ENCODE data around the gene ITGA3. TPM values are rescaled to one million over a fixed set of nuclear protein-coding genes. Genes with fewer than 3 reads are reported as not detected.

Gene ITGA3
- total RNA-seq, 1 donor from 2014 or later, result 9.8 TPM

GRCh38 chr17:50066995-50067394, 11.1 kb downstream of the ITGA3 start:
- CTCF ChIA-PET, result interaction anchor here (0.7 to 1.7 kb wide), 3 partner anchors 21 to 103 kb away, joined by 4 read pairs; no protein-coding TSS in a partner anchor
- no peak for ATAC-seq (ENCODE audit: low read depth)
- no peak overlapping the region for H3K4me3 Mint-ChIP-seq
- no peaks in the 10 kb centered on the region for H3K9me3 Mint-ChIP-seq
- H3K4me1 Mint-ChIP-seq, result no peaks in the 10 kb centered on the region
- no peak for DNase-seq
- peaks cover 9% of the 10 kb centered on the region for H3K36me3 Mint-ChIP-seq (ENCODE audit: low read depth)
- no peak overlapping the region for H3K27ac Mint-ChIP-seq
- intact Hi-C loops (cut with micrococcal nuclease), result no loop called here
- no peak for TF ChIP-seq CTCF (IDR thresholded peaks at IDR 0.05)
- H3K27me3 Mint-ChIP-seq, result peaks cover 3% of the 10 kb centered on the region
- POLR2A ChIA-PET, result no interaction called here

- POLR2A ChIA-PET, result no interaction called here
- H3K4me3 Mint-ChIP-seq, result no peak overlapping the region
- intact Hi-C loops (cut with micrococcal nuclease), result no loop called here
- H3K36me3 Mint-ChIP-seq (ENCODE audit: low read depth), result peaks cover 11% of the 10 kb centered on the region
- no peak overlapping the region for H3K27ac Mint-ChIP-seq
- no peaks in the 10 kb centered on the region for H3K4me1 Mint-ChIP-seq
- CTCF ChIA-PET, result interaction anchor here (1.2 to 1.7 kb wide), 2 partner anchors 20 to 26 kb away, joined by 4 read pairs; no protein-coding TSS in a partner anchor
- H3K27me3 Mint-ChIP-seq, result peaks cover 3% of the 10 kb centered on the region
- H3K9me3 Mint-ChIP-seq, result no peaks in the 10 kb centered on the region
- no peak for TF ChIP-seq CTCF (IDR thresholded peaks at IDR 0.05)
- no peak for ATAC-seq (ENCODE audit: low read depth)
- no peak for DNase-seq
These were observed 12.1 kb downstream of the ITGA3 start for GRCh38 chr17:50067996-50068395.

DNA sequence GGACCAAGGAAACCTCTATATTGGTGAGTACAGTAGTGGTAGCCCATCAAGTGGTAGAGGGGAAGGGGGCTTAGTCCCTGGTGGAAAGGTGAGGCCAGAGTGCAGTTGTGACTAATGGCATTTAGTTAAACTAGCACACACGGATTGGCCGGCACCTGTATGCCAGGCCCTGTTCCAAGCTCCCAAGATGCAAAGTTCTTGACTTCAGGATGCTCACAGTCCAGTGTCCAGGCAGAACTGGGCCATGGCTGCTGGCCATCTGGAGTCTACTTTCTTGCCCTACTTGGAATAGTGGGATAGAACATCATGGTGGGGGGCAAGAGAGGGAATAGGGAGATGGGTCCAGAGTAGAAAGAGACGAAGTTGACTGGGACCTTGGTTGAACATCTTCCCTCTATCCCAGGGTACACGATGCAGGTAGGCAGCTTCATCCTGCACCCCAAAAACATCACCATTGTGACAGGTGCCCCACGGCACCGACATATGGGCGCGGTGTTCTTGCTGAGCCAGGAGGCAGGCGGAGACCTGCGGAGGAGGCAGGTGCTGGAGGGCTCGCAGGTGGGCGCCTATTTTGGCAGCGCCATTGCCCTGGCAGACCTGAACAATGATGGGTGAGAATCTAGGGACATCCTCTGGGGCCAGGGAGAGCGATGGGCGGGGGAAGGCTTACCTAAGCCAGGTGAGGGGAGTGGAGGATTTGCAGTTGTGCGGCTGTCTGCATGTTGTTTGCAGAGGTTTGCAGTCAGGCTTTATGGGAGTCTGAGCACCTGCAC, 15.2 kb downstream of the ITGA3 start:
- ChIA-PET CTCF (no interaction called here), POLR2A (interaction anchor here (0.7 kb wide), 1 partner anchor 39 kb away, joined by 7 read pairs; no protein-coding TSS in a partner anchor)
- Mint-ChIP-seq H3K4me1 (no peaks in the 10 kb centered on the region), H3K36me3 (ENCODE audit: low read depth) (peaks cover 13% of the 10 kb centered on the region), H3K4me3 (no peak overlapping the region), H3K9me3 (no peaks in the 10 kb centered on the region), H3K27me3 (no peaks in the 10 kb centered on the region), H3K27ac (no peak overlapping the region)
- intact Hi-C loops (cut with micrococcal nuclease), result no loop called here
- no peak for DNase-seq
- no peak for ATAC-seq (ENCODE audit: low read depth)
- no peak for TF ChIP-seq CTCF (IDR thresholded peaks at IDR 0.05)

- CTCF ChIA-PET, result no interaction called here
- H3K9me3 Mint-ChIP-seq, result no peaks in the 10 kb centered on the region
- no peak overlapping the region for H3K27ac Mint-ChIP-seq
- POLR2A ChIA-PET, result no interaction called here
- H3K4me3 Mint-ChIP-seq, result no peak overlapping the region
- H3K4me1 Mint-ChIP-seq, result no peaks in the 10 kb centered on the region
- DNase-seq (no peak), ATAC-seq (ENCODE audit: low read depth) (no peak)
- intact Hi-C loops (cut with micrococcal nuclease), result no loop called here
- TF ChIP-seq CTCF (IDR thresholded peaks at IDR 0.05), result no peak
- no peaks in the 10 kb centered on the region for H3K27me3 Mint-ChIP-seq
- H3K36me3 Mint-ChIP-seq (ENCODE audit: low read depth), result peaks cover 13% of the 10 kb centered on the region
These were observed 15.8 kb downstream of the ITGA3 start for GRCh38 chr17:50071692-50072091.

- no peak overlapping the region for H3K27ac Mint-ChIP-seq
- no peaks in the 10 kb centered on the region for H3K27me3 Mint-ChIP-seq
- no peak for ATAC-seq (ENCODE audit: low read depth)
- TF ChIP-seq CTCF (IDR thresholded peaks at IDR 0.05), result no peak
- no peak for DNase-seq
- H3K4me3 Mint-ChIP-seq, result no peak overlapping the region
- ChIA-PET CTCF (no interaction called here), POLR2A (no interaction called here)
- H3K9me3 Mint-ChIP-seq, result no peaks in the 10 kb centered on the region
- H3K36me3 Mint-ChIP-seq (ENCODE audit: low read depth), result peaks cover 13% of the 10 kb centered on the region
- no peaks in the 10 kb centered on the region for H3K4me1 Mint-ChIP-seq
- intact Hi-C loops (cut with micrococcal nuclease), result no loop called here
These were observed 16.2 kb downstream of the ITGA3 start for GRCh38 chr17:50072130-50072529.

Measured in activated B cell treated with CpG ODN at 0.5 μM for 24 hours (primary cell).